Cortex of kidney (tissue), 1 donor: ENCODE measurements around the gene CNFN.
A peak's percentile ranks its signal among the peaks of the same experiment; 100 is the strongest.

Experiments
- DNase-seq: peaks from one replicate; lab custom pipeline; 2025; lab: John Stamatoyannopoulos, UW

Gene CNFN

GRCh38 chr19:42409477-42409876 is 19.4 kb upstream of the CNFN start:
- no peak for DNase-seq

GRCh38 chr19:42407816-42408175 is 17.7 kb upstream of the CNFN start:
- DNase-seq = no peak

- no peak for DNase-seq
Observed at GRCh38 chr19:42407085-42407815, 17.2 kb upstream of the CNFN start.

- DNase-seq = no peak
Observed at GRCh38 chr19:42406111-42406510, 16.0 kb upstream of the CNFN start.

GRCh38 chr19:42403586-42403985 is 13.5 kb upstream of the CNFN start:
- no peak for DNase-seq

- DNase-seq = no peak
Observed at GRCh38 chr19:42402376-42403116, 12.4 kb upstream of the CNFN start.

GRCh38 chr19:42401365-42402303 is 11.5 kb upstream of the CNFN start:
- no peak for DNase-seq

- DNase-seq = no peak
Observed at GRCh38 chr19:42400404-42400803, 10.3 kb upstream of the CNFN start.

- DNase-seq = no peak
Observed at GRCh38 chr19:42397263-42398166, 7.4 kb upstream of the CNFN start.

GRCh38 chr19:42396381-42397262 is 6.5 kb upstream of the CNFN start:
- DNase-seq = peak; percentile 29

- no peak for DNase-seq
Observed at GRCh38 chr19:42394751-42395150, 4.7 kb upstream of the CNFN start.

GRCh38 chr19:42392165-42392564 is 2.1 kb upstream of the CNFN start:
- DNase-seq = no peak

GRCh38 chr19:42388851-42389489 is 1.1 kb downstream of the CNFN start:
- DNase-seq = no peak

GRCh38 chr19:42386974-42387707 is 3.0 kb downstream of the CNFN start:
- DNase-seq = no peak

- no peak for DNase-seq
Observed at GRCh38 chr19:42380155-42380554, 9.9 kb downstream of the CNFN start.

- DNase-seq = no peak
Observed at GRCh38 chr19:42378225-42379215, 11.6 kb downstream of the CNFN start.

- DNase-seq = no peak
Observed at GRCh38 chr19:42376177-42376555, 13.9 kb downstream of the CNFN start.
